H1 (cell line): ENCODE results near the gene DEGS1. TPM values are rescaled to one million over a fixed set of nuclear protein-coding genes. Genes with fewer than 3 reads are reported as not detected.

Experiments
- CTCF ChIA-PET: fragments of 300-600 bp; sonication (Branson Sonifier 250); formaldehyde crosslinking; loops from one replicate; lab custom pipeline; 2021; ENCODE audit not compliant: partially characterized antibody; lab: Charles Lee
- POLR2A ChIA-PET: fragments of 300-600 bp; sonication (Branson Sonifier 250); formaldehyde crosslinking; loops from one replicate; lab custom pipeline; 2021; ENCODE audit warnings: inconsistent platforms; ENCODE audit not compliant: partially characterized antibody; lab: Charles Lee
- DNase-seq, 2 experiments: peaks; one replicate each; pipeline versions ENCODE4 v3.0.0 to v3.0.0-alpha.2; 2010 to 2022; ENCODE audit warnings: low spot score in 2 of 2, low read depth in 1 of 2, mixed read lengths in 1 of 2
- FAIRE-seq: peaks from 2 replicates; lab custom pipeline; 2011; peaks lifted over from hg19 to GRCh38; lab: Jason Lieb, UNC
- H2AFZ ChIP-seq: 2 replicates; pipeline ENCODE4 v1.8.1; 2012; ENCODE audit warnings: low read length, inconsistent platforms
- H2AK5ac ChIP-seq: 2 replicates; pipeline ENCODE4 v1.6.1; 2013; ENCODE audit warnings: low read depth, low read length
- H2BK120ac ChIP-seq: replicated peaks from 2 replicates; pipeline ENCODE3; 2013; ENCODE audit warnings: low read depth, low read length, inconsistent platforms
- H2BK12ac ChIP-seq: 2 replicates; pipeline ENCODE4 v1.6.1; 2013; ENCODE audit warnings: low read depth, low read length
- H2BK15ac ChIP-seq: 2 replicates; pipeline ENCODE4 v1.6.1; 2013; ENCODE audit warnings: low read length
- H2BK20ac ChIP-seq: 2 replicates; pipeline ENCODE4 v1.6.1; 2013; ENCODE audit warnings: low read length
- H2BK5ac ChIP-seq: 2 replicates; pipeline ENCODE4 v1.6.1; 2013; ENCODE audit warnings: low read depth, low read length
- H3K14ac ChIP-seq: 2 replicates; pipeline ENCODE4 v1.6.1; 2013; ENCODE audit warnings: inconsistent platforms; ENCODE audit not compliant: insufficient read length
- H3K18ac ChIP-seq: 2 replicates; pipeline ENCODE4 v1.6.1; 2013; ENCODE audit warnings: low read length; ENCODE audit errors: extremely low read depth
- H3K23ac ChIP-seq: 2 replicates; pipeline ENCODE4 v1.6.1; 2013; ENCODE audit warnings: inconsistent platforms; ENCODE audit not compliant: insufficient read length
- H3K23me2 ChIP-seq: 2 replicates; pipeline ENCODE4 v1.6.1; 2013; ENCODE audit warnings: low read depth, low read length
- H3K27ac ChIP-seq: 2 replicates; pipeline ENCODE4 v1.6.1; 2011; ENCODE audit warnings: low read depth, low read length, inconsistent platforms
- H3K27me3 ChIP-seq, 4 experiments: replicated peaks in 1 of 4; 1 replicate in 1 of 4; 2 replicates in 3 of 4; pipeline versions ENCODE4 v1.6.1 to v1.8.1; 2011 to 2013; ENCODE audit warnings: low read length in 3 of 4, mild to moderate bottlenecking in 3 of 4, inconsistent platforms in 2 of 4, mixed read lengths in 2 of 4, moderate library complexity in 1 of 4; ENCODE audit not compliant: control insufficient read depth in 3 of 4, insufficient read depth in 3 of 4; ENCODE audit errors: extremely low read depth in 1 of 4
- H3K36me3 ChIP-seq, 4 experiments: 2 replicates each; pipeline versions ENCODE4 v1.6.1 to v1.8.1; 2011 to 2013; ENCODE audit warnings: mild to moderate bottlenecking in 4 of 4, low read length in 3 of 4, moderate library complexity in 2 of 4, control low read depth in 1 of 4, inconsistent platforms in 1 of 4; ENCODE audit not compliant: insufficient read depth in 4 of 4, control insufficient read depth in 2 of 4
- H3K4ac ChIP-seq: replicated peaks from 2 replicates; pipeline ENCODE3; 2013; ENCODE audit warnings: low read length, low read depth, mixed read lengths, inconsistent platforms; ENCODE audit not compliant: insufficient read length
- H3K4me1 ChIP-seq, 4 experiments: replicated peaks in 1 of 4; 1 replicate in 1 of 4; 2 replicates in 3 of 4; pipeline versions ENCODE4 v1.6.1 to v1.8.1; 2011 to 2013; ENCODE audit warnings: low read length in 3 of 4, inconsistent platforms in 2 of 4, mixed read lengths in 1 of 4; ENCODE audit not compliant: insufficient read depth in 4 of 4, control insufficient read depth in 3 of 4
- H3K4me2 ChIP-seq, 2 experiments: 2 replicates each; pipeline versions ENCODE4 v1.6.1 to v1.8.1; 2011 to 2013; ENCODE audit warnings: low read depth in 2 of 2, low read length in 2 of 2, control low read depth in 1 of 2, inconsistent platforms in 1 of 2, mild to moderate bottlenecking in 1 of 2; ENCODE audit not compliant: insufficient read depth in 1 of 2
- H3K4me3 ChIP-seq, 4 experiments: fragments of 200-600, 300-600 bp in 1 of 4; sonication (generic), shearing (Covaris generic), sonication (Bioruptor Twin) in 1 of 4; 2 replicates each; pipeline versions ENCODE4 v1.5.1 to v1.8.1; 2011 to 2016; ENCODE audit warnings: low read length in 4 of 4, low read depth in 3 of 4, control low read depth in 2 of 4, inconsistent platforms in 2 of 4, mild to moderate bottlenecking in 2 of 4, mixed read lengths in 1 of 4, moderate library complexity in 1 of 4; ENCODE audit not compliant: insufficient read depth in 2 of 4; ENCODE audit errors: extremely low read depth in 1 of 4
- H3K56ac ChIP-seq: replicated peaks from 2 replicates; pipeline ENCODE3; 2013; ENCODE audit warnings: low read depth, mild to moderate bottlenecking, mixed read lengths, low read length, inconsistent platforms; ENCODE audit not compliant: insufficient read length
- H3K79me1 ChIP-seq: 2 replicates; pipeline ENCODE4 v1.6.1; 2013; ENCODE audit warnings: low read depth, low read length, control low read depth
- H3K79me2 ChIP-seq, 2 experiments: 2 replicates each; pipeline versions ENCODE4 v1.6.1 to v1.8.1; 2012 to 2013; ENCODE audit warnings: low read length in 2 of 2, mild to moderate bottlenecking in 2 of 2, inconsistent platforms in 1 of 2; ENCODE audit not compliant: insufficient read depth in 2 of 2, control insufficient read depth in 1 of 2
- H3K9ac ChIP-seq, 4 experiments: replicated peaks in 1 of 4; 1 replicate in 1 of 4; 2 replicates in 3 of 4; pipeline versions ENCODE4 v1.6.1 to v1.8.1; 2011 to 2013; ENCODE audit warnings: low read depth in 3 of 4, low read length in 3 of 4, control low read depth in 2 of 4, mild to moderate bottlenecking in 2 of 4, moderate library complexity in 2 of 4, inconsistent platforms in 1 of 4; ENCODE audit errors: extremely low read depth in 1 of 4
- H3K9me3 ChIP-seq, 2 experiments: 2 replicates each; pipeline versions ENCODE4 v1.6.1 to v1.8.1; 2012 to 2013; ENCODE audit warnings: mild to moderate bottlenecking in 2 of 2, moderate library complexity in 2 of 2, control low read depth in 1 of 2, inconsistent platforms in 1 of 2, low read depth in 1 of 2, low read length in 1 of 2, mixed read lengths in 1 of 2; ENCODE audit not compliant: insufficient read depth in 2 of 2
- H4K20me1 ChIP-seq, 2 experiments: replicated peaks in 1 of 2; 2 replicates each; pipeline versions ENCODE3 to v1.8.1; 2011 to 2013; ENCODE audit warnings: inconsistent platforms in 2 of 2, low read length in 2 of 2, mild to moderate bottlenecking in 1 of 2; ENCODE audit not compliant: insufficient read depth in 2 of 2, control insufficient read depth in 1 of 2
- H4K5ac ChIP-seq: 2 replicates; pipeline ENCODE4 v1.6.1; 2013; ENCODE audit warnings: low read length, low read depth, mixed read lengths, inconsistent platforms; ENCODE audit not compliant: insufficient read length
- H4K8ac ChIP-seq: 2 replicates; pipeline ENCODE4 v1.8.0; 2013; ENCODE audit warnings: mild to moderate bottlenecking, moderate library complexity, low read length, inconsistent platforms; ENCODE audit not compliant: insufficient read depth; ENCODE audit errors: extremely low read depth
- H4K91ac ChIP-seq: replicated peaks from 2 replicates; pipeline ENCODE3; 2013; ENCODE audit warnings: low read length, mixed read lengths, inconsistent platforms; ENCODE audit not compliant: insufficient read length
- BACH1 ChIP-seq: IDR thresholded peaks from 2 replicates; pipeline ENCODE4 v1.6.1; 2012; ENCODE audit warnings: low read length, improper control_type of control experiment
- CHD1 ChIP-seq: IDR thresholded peaks from 2 replicates; pipeline ENCODE4 v1.6.1; 2012; ENCODE audit warnings: low read depth, low read length, improper control_type of control experiment
- EP300 ChIP-seq, 2 experiments: IDR thresholded peaks; 1 replicate in 1 of 2; 2 replicates in 1 of 2; pipeline ENCODE4 v1.6.1; 2011 to 2012; ENCODE audit warnings: low read depth in 2 of 2, low read length in 2 of 2, mild to moderate bottlenecking in 2 of 2, borderline replicate concordance in 1 of 2, inconsistent platforms in 1 of 2, moderate library complexity in 1 of 2
- GABPA ChIP-seq: IDR thresholded peaks from 2 replicates; pipeline ENCODE4 v1.6.1; 2011; ENCODE audit warnings: mild to moderate bottlenecking, low read length, moderate library complexity, borderline replicate concordance; ENCODE audit not compliant: insufficient read depth
- KDM1A ChIP-seq: fragments of 200-600, 300-600 bp; sonication (generic); IDR thresholded peaks from 2 replicates; pipeline ENCODE4 v1.7.1; 2016; ENCODE audit warnings: mild to moderate bottlenecking, low read length, borderline replicate concordance
- MAFK ChIP-seq: IDR thresholded peaks from 2 replicates; pipeline ENCODE4 v1.6.1; 2012; ENCODE audit warnings: low read depth, mild to moderate bottlenecking, improper control_type of control experiment, low read length
- POU5F1 ChIP-seq: IDR thresholded peaks from 2 replicates; pipeline ENCODE4 v1.6.1; 2011; ENCODE audit warnings: low read depth, mild to moderate bottlenecking, low read length, moderate library complexity
- RFX5 ChIP-seq: IDR thresholded peaks from 2 replicates; pipeline ENCODE4 v1.6.1; 2011; ENCODE audit warnings: low read depth, low read length, improper control_type of control experiment, borderline replicate concordance
- SIX5 ChIP-seq: IDR thresholded peaks from 2 replicates; pipeline ENCODE4 v1.6.1; 2011; ENCODE audit warnings: mild to moderate bottlenecking, low read depth, low read length
- SRF ChIP-seq: IDR thresholded peaks from 2 replicates; pipeline ENCODE4 v1.6.1; 2011; ENCODE audit warnings: mild to moderate bottlenecking, low read depth, low read length, moderate library complexity
- YY1 ChIP-seq: IDR thresholded peaks from 2 replicates; pipeline ENCODE4 v1.6.1; 2011; ENCODE audit warnings: low read depth, mild to moderate bottlenecking, low read length
- WGBS, 2 experiments: shearing (Covaris generic) in 1 of 2; methylation state at CpG; one replicate each; pipeline versions ENCODE4 v1.1.6 to v1.1.7; 2013 to 2015; ENCODE audit warnings: low lambda C conversion rate in 2 of 2, mixed read lengths in 2 of 2, inconsistent platforms in 1 of 2, low coverage in 1 of 2, missing lambda C conversion rate in 1 of 2; ENCODE audit not compliant: insufficient replicate concordance in 2 of 2, insufficient coverage in 1 of 2, insufficient read length in 1 of 2; ENCODE audit errors: extremely low coverage in 1 of 2, missing lambda C conversion rate in 1 of 2; 5-methylcytosine and 5-hydroxymethylcytosine counted together
- polyA plus RNA-seq, 7 experiments: library from polyadenylated mRNA; depleted of rRNA in 3 of 7; stranded (reverse) in 5 of 7; unstranded in 2 of 7; fragments of >200 nt in 5 of 7; fragments of 200-250 nt in 2 of 7; gene quantifications; 1 replicate in 5 of 7; 2 replicates in 1 of 7; 4 replicates in 1 of 7; pipeline versions ENCODE4 v1.2.1 to v1.2.3, GENCODE V29; 2011 to 2013; ENCODE audit warnings: missing spikeins in 2 of 7, mixed read lengths in 2 of 7
- total RNA-seq: library from RNA; stranded (reverse); fragmentation: NEBNext Ultra II Directional; extraction: Animal tissue kit (Norgen Biotek cat#: 25700); gene quantifications from 2 replicates; pipeline ENCODE4 v1.2.1, GENCODE V29; 2021
- TF ChIP-seq, protein P1 (sequence below): IDR thresholded peaks from 2 replicates; pipeline ENCODE4 v1.6.1; 2011; ENCODE audit warnings: low read length, improper control_type of control experiment

Gene DEGS1
- total and polyA plus RNA-seq, 2 of the 8 experiments (the other 6 are each of a cell fraction or from before 2014, with no cell fraction given), result 46.1 to 114 TPM

DNA sequence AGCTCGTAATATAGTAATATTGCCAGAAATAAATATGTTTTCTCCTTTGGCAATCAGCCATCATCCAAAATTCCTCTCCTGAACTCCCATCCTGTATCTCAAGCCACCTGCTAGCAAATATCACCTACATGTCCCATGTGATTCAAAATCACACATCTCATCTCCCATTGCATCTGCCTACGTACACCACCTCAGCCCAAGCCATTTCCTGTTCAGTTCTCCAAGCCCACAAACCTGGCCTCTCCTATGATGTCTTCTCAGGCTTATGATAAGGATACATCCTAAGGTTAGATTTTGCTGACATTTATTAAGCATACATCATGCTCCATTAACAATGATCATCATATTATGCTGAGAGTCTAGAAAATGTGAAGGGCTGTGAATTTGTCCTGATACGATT lies 31.9 kb upstream of the DEGS1 start:
- peaks cover 0 to 29% (median 11%) of the 10 kb centered on the region in 4 experiments; a peak in 3 of 8 replicates for H3K36me3 ChIP-seq
- POLR2A ChIA-PET, result interaction anchor here (1.2 kb wide), 1 partner anchor 34 kb away, joined by 3 read pairs; no protein-coding TSS in a partner anchor
- no peak overlapping the region for H3K9ac ChIP-seq
- DNase-seq, result no peak
- H3K4me1 ChIP-seq, result no peaks in the 10 kb centered on the region
- no peaks in the 10 kb centered on the region for H3K23me2 ChIP-seq
- no peak overlapping the region for H2BK20ac ChIP-seq
- no peak overlapping the region for H3K23ac ChIP-seq
- H2AFZ ChIP-seq, result no peak overlapping the region
- H4K8ac ChIP-seq, result no peak overlapping the region
- H3K9me3 ChIP-seq, result no peaks in the 10 kb centered on the region
- H2AK5ac ChIP-seq, result no peak overlapping the region
- no peak overlapping the region for H2BK12ac ChIP-seq
- no peaks in the 10 kb centered on the region for H3K79me2 ChIP-seq
- H2BK5ac ChIP-seq, result no peak overlapping the region
- H3K14ac ChIP-seq, result no peak overlapping the region
- no peaks in the 10 kb centered on the region for H3K79me1 ChIP-seq
- H2BK120ac ChIP-seq, result no peak overlapping the region
- H3K27ac ChIP-seq, result no peak overlapping the region
- H3K4me2 ChIP-seq, result no peak overlapping the region
- FAIRE-seq, result no peak
- H3K4me3 ChIP-seq, result no peak overlapping the region
- H3K4ac ChIP-seq, result no peak overlapping the region
- H3K18ac ChIP-seq, result no peak overlapping the region
- H2BK15ac ChIP-seq, result no peak overlapping the region
- no peak overlapping the region for H3K56ac ChIP-seq
- CTCF ChIA-PET, result interaction anchor here (0.6 to 4.4 kb wide), 4 partner anchors 12 to 182 kb away, joined by 3 to 35 read pairs (median 14); no protein-coding TSS in a partner anchor
- no peak overlapping the region for H4K5ac ChIP-seq
- no peak overlapping the region for H4K91ac ChIP-seq
- no peaks in the 10 kb centered on the region for H4K20me1 ChIP-seq
- 98% methylated on average over 3 of the region's 3 CpGs; no CpG with 5 or more reads in 1 of the 2 experiments for WGBS, 2 experiments
- no peaks in the 10 kb centered on the region for H3K27me3 ChIP-seq
- TF ChIP-seq GABPA, result no peak
- TF ChIP-seq KDM1A, result no peak
- TF ChIP-seq, protein P1, sequence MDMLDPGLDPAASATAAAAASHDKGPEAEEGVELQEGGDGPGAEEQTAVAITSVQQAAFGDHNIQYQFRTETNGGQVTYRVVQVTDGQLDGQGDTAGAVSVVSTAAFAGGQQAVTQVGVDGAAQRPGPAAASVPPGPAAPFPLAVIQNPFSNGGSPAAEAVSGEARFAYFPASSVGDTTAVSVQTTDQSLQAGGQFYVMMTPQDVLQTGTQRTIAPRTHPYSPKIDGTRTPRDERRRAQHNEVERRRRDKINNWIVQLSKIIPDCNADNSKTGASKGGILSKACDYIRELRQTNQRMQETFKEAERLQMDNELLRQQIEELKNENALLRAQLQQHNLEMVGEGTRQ, result no peak
- TF ChIP-seq SRF, result no peak
- TF ChIP-seq CHD1, result no peak
- TF ChIP-seq RFX5, result no peak
- TF ChIP-seq BACH1, result no peak
- TF ChIP-seq EP300 (IDR thresholded peaks at IDR 0.05; ENCODE audit: borderline replicate concordance in 1 of 2, low read depth in 2 of 2, low read length in 2 of 2), result no peak
- TF ChIP-seq MAFK, result no peak
- no peak for TF ChIP-seq SIX5
- TF ChIP-seq POU5F1, result no peak
- TF ChIP-seq YY1, result no peak
